Stimulated activated effector memory CD8-positive, alpha-beta T cell treated with anti-CD3 and anti-CD28 coated beads, Interleukin-12 subunit alpha, Interleukin-12 subunit beta, amount 100 ng/mL, for 72 hours (primary cell): Measurements from ENCODE around the gene CCDC183.
"Not testable (repeated sequence)": the region's sequence is repeated elsewhere in the genome, so short reads cannot be mapped to it uniquely, and the experiment has no call there.

Experiments
- ATAC-seq: fragments of 150-1000 bp; cut with Tn5 transposase; 2 replicates; pipeline ENCODE4 v1.10.0; 2021
- DNase-seq, 2 donors: peaks; one replicate each; pipeline ENCODE4 v3.0.0; 2021 to 2022; ENCODE audit warnings: low spot score in 2 of 2
- H3K27ac Mint-ChIP-seq: one replicate; pipeline ENCODE4 v1.8.0; 2022; ENCODE audit warnings: mild to moderate bottlenecking, mixed read lengths
- H3K36me3 Mint-ChIP-seq: one replicate; pipeline ENCODE4 v1.8.0; 2022; ENCODE audit warnings: mild to moderate bottlenecking, mixed read lengths
- H3K4me1 Mint-ChIP-seq: one replicate; pipeline ENCODE4 v1.8.0; 2022; ENCODE audit warnings: mixed read lengths
- H3K4me3 Mint-ChIP-seq: one replicate; pipeline ENCODE4 v1.8.0; 2022; ENCODE audit warnings: mild to moderate bottlenecking, mixed read lengths
- H3K9me3 Mint-ChIP-seq: one replicate; pipeline ENCODE4 v1.8.0; 2022; ENCODE audit warnings: mixed read lengths

The CCDC183 gene

DNA sequence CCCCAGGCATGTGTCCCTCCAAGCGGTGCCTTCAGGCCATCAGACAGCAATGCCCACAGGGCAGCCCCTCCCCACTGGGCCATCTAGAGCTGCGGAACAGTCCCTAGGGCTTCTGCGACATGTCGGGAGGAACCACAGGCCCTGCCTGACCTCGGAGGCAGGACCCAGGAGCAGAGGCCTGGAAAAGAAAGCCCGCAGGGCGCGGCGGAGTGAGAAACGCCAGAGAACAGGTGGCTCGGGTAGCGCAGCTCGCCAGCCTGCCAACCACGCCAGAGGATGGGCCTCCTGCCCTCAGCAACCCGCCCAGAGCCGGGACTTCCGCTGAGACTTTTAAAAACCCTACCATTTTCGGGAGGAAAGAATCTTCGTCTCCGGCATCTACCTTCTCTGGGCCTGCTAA lies 38.8 kb upstream of the CCDC183 start:
- Mint-ChIP-seq H3K36me3 (no peaks in the 10 kb centered on the region), H3K4me3 (no peak overlapping the region), H3K9me3 (peaks cover 5% of the 10 kb centered on the region), H3K27ac (no peak overlapping the region), H3K4me1 (no peaks in the 10 kb centered on the region)
- DNase-seq (no peak), ATAC-seq (no peak)

GRCh38 chr9:136757751-136758140 lies 38.4 kb upstream of the CCDC183 start:
- DNase-seq (no peak), ATAC-seq (no peak)
- Mint-ChIP-seq H3K4me3 (no peak overlapping the region), H3K36me3 (no peaks in the 10 kb centered on the region), H3K4me1 (no peaks in the 10 kb centered on the region), H3K9me3 (peaks cover under 1% of the 10 kb centered on the region), H3K27ac (no peak overlapping the region)

DNA sequence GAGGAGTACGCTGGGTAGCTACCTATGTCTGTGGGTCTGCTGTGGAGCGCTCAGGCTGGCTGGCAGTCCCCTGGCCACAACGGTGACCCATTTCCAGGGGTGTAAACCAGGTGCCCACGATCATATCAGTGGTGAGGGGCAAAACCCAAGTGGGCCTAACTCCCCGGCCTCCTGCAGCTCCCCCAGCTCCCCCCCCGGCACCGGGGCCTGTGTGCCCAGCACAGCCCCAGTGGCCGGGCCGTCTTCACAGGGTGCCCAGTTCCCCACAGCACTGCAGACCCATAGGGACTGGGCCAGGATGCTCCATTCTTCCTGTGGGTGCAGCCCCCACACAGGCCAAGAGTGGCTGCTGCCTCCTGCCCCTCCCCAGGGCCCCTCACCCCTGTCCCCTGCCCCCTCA lies 37.1 kb upstream of the CCDC183 start:
- Mint-ChIP-seq H3K27ac (no peak overlapping the region), H3K36me3 (no peaks in the 10 kb centered on the region), H3K4me1 (no peaks in the 10 kb centered on the region), H3K4me3 (no peak overlapping the region), H3K9me3 (no peaks in the 10 kb centered on the region)
- no peak for ATAC-seq
- DNase-seq: no peak

DNA sequence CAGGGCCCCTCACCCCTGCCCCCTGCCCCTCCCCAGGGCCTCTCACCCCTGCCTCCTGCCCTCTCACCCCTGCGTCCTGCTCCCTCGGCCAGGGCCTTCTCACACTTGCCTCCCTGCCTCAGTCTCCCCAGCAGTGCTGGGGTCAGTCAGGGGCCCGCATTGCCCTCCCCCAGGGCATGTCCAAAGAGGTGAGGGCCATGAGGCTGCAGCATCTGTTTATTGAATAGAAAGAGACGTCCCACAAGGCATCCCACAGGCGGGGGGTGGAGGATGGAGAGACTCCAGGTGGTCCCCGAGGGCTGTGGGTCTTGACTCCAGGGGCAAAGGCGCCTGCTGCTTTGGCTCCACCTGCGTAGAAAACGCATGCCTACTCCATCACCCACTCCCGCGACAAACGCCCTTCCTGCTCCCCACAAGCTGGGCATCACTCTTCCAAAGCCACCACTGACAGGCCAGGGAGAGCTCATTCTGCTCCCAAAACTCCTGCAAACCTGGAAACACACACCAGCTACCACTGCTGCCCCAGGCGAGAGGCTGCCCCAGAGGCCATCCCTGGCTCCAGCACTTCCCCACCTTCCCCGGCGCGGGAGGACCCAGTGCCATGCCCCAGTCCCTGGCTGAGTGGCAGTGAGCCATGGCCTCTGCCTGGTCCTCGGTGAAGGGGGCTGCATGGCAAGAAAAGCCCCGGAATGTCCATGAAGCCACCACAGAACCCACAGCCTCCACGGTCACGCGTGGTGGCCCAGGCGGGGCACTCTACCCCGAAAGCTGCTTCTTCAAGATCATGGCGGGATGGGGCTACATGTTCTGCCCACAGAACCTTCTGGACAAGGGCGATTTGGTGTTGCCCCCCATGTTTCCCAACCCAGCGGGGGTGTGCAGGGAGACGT lies 36.5 kb upstream of the CCDC183 start:
- Mint-ChIP-seq H3K36me3 (no peaks in the 10 kb centered on the region), H3K4me1 (no peaks in the 10 kb centered on the region), H3K9me3 (no peaks in the 10 kb centered on the region), H3K4me3 (no peak overlapping the region), H3K27ac (no peak overlapping the region)
- ATAC-seq (no peak), DNase-seq (no peak)

DNA sequence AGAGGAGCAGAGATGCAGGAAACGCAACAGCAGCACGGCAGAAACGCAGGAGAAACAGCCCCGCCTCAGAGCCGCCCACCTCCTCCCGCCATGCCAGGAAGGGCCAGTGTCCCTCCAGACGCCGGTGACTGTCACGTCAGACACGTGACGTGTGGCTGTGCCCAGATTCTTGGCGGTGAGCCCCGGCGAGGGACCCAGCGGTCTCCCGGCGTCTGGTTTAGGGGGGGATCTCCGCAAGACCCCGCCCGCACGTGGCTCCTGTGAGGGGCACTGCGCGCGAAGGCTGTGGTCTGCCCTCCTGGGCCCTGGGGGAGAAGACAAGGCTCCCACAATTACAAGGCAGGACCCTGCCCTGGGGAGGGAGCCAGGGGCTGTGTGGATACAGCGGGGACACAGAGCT lies 35.7 kb upstream of the CCDC183 start:
- Mint-ChIP-seq H3K4me3 (no peak overlapping the region), H3K9me3 (no peaks in the 10 kb centered on the region), H3K36me3 (no peaks in the 10 kb centered on the region), H3K4me1 (peaks cover 2% of the 10 kb centered on the region), H3K27ac (no peak overlapping the region)
- DNase-seq: no peak
- ATAC-seq: no peak

- H3K27ac Mint-ChIP-seq, H3K36me3 Mint-ChIP-seq, H3K9me3 Mint-ChIP-seq, H3K4me3 Mint-ChIP-seq, DNase-seq, H3K4me1 Mint-ChIP-seq: not testable (repeated sequence)
- peak; percentile 43 for ATAC-seq
Measured at GRCh38 chr9:136760834-136761544, 35.1 kb upstream of the CCDC183 start.

DNA sequence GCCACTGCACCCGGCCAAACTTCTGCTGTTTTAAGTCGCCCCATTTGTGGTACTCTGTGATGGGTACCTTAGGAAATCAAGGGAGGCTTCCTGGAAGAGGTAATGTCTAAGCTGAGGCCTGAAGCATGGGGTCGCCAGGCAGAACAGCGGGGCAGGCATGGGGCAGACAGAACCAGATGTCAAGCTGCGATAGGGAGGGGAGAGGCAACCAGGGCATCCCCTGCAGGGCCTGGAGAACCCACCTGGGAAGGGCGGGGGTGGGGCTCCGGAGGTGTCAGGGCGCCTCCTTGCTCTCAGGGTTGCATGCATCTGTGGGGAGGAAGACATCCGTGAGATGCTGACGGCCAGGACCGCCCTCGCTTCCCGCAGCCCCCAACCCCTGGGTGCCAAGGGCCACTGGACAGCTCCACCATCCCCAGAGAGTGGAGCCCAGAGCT lies 34.6 kb upstream of the CCDC183 start:
- Mint-ChIP-seq H3K9me3 (no peaks in the 10 kb centered on the region), H3K36me3 (no peaks in the 10 kb centered on the region), H3K4me3 (no peak overlapping the region), H3K27ac (no peak overlapping the region), H3K4me1 (peaks cover 11% of the 10 kb centered on the region)
- no peak for ATAC-seq
- no peak for DNase-seq

- Mint-ChIP-seq H3K4me1 (peaks cover 18% of the 10 kb centered on the region), H3K36me3 (no peaks in the 10 kb centered on the region), H3K4me3 (no peak overlapping the region), H3K9me3 (no peaks in the 10 kb centered on the region), H3K27ac (no peak overlapping the region)
- ATAC-seq: no peak
- DNase-seq: no peak
Measured at GRCh38 chr9:136762221-136762691, 33.9 kb upstream of the CCDC183 start.

- H3K4me3 Mint-ChIP-seq: no peak overlapping the region
- DNase-seq: no peak
- ATAC-seq: no peak
- no peaks in the 10 kb centered on the region for H3K9me3 Mint-ChIP-seq
- H3K36me3 Mint-ChIP-seq: no peaks in the 10 kb centered on the region
- H3K27ac Mint-ChIP-seq: no peak overlapping the region
- peaks cover 19% of the 10 kb centered on the region for H3K4me1 Mint-ChIP-seq
Measured at GRCh38 chr9:136762915-136763648, 33.1 kb upstream of the CCDC183 start.

GRCh38 chr9:136763649-136764035 lies 32.5 kb upstream of the CCDC183 start:
- no peak for DNase-seq
- Mint-ChIP-seq H3K9me3 (no peaks in the 10 kb centered on the region), H3K27ac (no peak overlapping the region), H3K4me3 (no peak overlapping the region), H3K4me1 (peaks cover 19% of the 10 kb centered on the region), H3K36me3 (no peaks in the 10 kb centered on the region)
- ATAC-seq: no peak

DNA sequence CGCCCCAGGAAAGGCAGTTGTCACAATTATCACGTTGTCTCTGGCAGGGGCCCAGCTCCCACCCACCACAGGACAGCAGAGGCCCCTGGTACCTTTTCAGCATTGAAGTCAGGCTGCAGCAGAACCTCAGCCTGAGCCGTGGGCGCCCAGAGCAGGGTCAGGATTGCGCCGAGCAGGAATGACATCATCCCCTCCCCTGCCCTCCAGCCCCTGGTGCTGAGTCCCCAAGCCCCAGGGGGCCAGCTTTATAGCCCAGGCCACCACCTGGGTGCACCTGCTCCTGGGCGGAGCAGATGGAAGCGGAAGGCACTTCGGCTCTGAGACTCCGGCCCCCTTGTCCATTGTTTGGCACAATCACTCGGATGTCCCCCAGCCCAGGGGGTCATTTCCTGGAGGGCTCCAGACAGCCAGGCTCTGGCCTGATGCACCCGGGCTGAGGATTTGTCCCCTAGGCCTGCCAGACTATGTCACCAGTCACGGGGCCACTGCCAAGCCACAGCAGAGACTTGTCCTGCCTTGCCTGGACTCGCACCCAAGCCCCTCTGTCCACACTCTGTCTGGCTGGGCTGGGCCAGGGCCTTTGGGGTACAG lies 31.7 kb upstream of the CCDC183 start, which contains the start of gene LCN15:
TSS of gene LCN15 (minus strand) at position 218 of the 591 bp plus-strand sequence. CDS start at position 188, 30 bp downstream.
- no peak for ATAC-seq
- no peak for DNase-seq
- H3K36me3 Mint-ChIP-seq: no peaks in the 10 kb centered on the region
- H3K4me1 Mint-ChIP-seq: peaks cover 19% of the 10 kb centered on the region
- no peaks in the 10 kb centered on the region for H3K9me3 Mint-ChIP-seq
- H3K4me3 Mint-ChIP-seq: no peak within 1 kb of the TSS
- H3K27ac Mint-ChIP-seq: no peak within 1 kb of the TSS

GRCh38 chr9:136765041-136765440 lies 31.1 kb upstream of the CCDC183 start:
- H3K9me3 Mint-ChIP-seq: no peaks in the 10 kb centered on the region
- no peaks in the 10 kb centered on the region for H3K36me3 Mint-ChIP-seq
- ATAC-seq (no peak), DNase-seq (no peak)
- H3K27ac Mint-ChIP-seq: no peak overlapping the region
- H3K4me3 Mint-ChIP-seq: no peak overlapping the region
- peaks cover 24% of the 10 kb centered on the region for H3K4me1 Mint-ChIP-seq

GRCh38 chr9:136765745-136766409 lies 30.3 kb upstream of the CCDC183 start:
- not testable (repeated sequence) for DNase-seq, H3K9me3 Mint-ChIP-seq, H3K36me3 Mint-ChIP-seq
- H3K27ac Mint-ChIP-seq: peak overlapping the region; percentile 83
- ATAC-seq: peak; percentile 61
- H3K4me1 Mint-ChIP-seq: peaks cover 24% of the 10 kb centered on the region
- H3K4me3 Mint-ChIP-seq: peak overlapping the region; percentile 36

DNA sequence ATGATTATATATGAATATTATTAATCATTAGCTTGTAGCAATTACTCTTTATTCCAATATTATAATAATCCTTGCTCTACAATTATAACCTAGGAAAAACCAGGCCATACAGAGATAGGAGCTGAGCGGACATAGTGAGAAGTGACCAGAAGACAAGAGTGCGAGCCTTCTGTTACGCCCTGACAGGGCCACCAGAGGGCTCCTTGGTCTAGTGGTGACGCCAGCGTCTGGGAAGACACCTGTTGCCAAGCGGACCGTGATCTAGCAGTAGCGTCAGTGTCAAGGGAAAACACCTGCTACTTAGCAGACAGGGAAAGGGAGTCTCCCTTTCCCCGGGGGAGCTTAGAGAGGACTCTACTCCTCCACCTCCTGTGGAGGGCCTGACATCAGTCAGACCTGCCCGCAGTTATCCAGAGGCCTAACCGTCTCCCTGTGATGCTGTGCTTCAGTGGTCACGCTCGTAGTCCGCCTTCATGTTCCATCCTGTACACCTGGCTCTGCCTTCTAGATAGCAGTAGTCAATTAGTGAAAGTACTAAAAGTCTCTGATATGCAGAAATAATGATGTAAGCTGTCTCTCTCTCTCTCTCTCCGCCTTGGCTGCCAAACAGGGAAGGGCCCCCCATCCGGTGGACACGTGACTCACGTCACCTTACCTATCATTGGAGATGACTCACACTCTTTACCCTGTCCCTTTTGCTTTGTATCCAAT lies 29.6 kb upstream of the CCDC183 start:
- DNase-seq, H3K9me3 Mint-ChIP-seq, ATAC-seq, H3K36me3 Mint-ChIP-seq: not testable (repeated sequence)
- Mint-ChIP-seq H3K27ac (peak overlapping the region; percentile 83), H3K4me3 (peak overlapping the region; percentile 36), H3K4me1 (peaks cover 24% of the 10 kb centered on the region)
